ENCODE results near the gene RHOF. TPM values are rescaled to one million over a fixed set of nuclear protein-coding genes. Genes with fewer than 3 reads are reported as not detected.

RHOF gene
- total and polyA plus RNA-seq, 8 donors = 2.8 to 12.6 (median 4.9) TPM

- Histone ChIP-seq H3K36me3 (peaks cover 0 to 26% (median 20%) of the 10 kb centered on the region in 3 donors), H3K4me1 (peaks cover 0 to 24% (median 4%) of the 10 kb centered on the region in 3 donors), H3K9me3 (no peaks in the 10 kb centered on the region), H3K27ac (peak overlapping the region in 3 of 4 donors; percentile 18 to 62 (median 60)), H3K27me3 (no peaks in the 10 kb centered on the region), H3K4me3 (peak overlapping the region; percentile 19 to 68 (median 60))
- FAIRE-seq (no peak), DNase-seq (peak in 3 of 6 donors; percentile 38 to 61 (median 60)), ATAC-seq (peak in 2 of 4 donors; percentile 5 to 8)
- 9 to 10% methylated on average over 19 to 21 of the region's 21 CpGs for WGBS, 2 donors
- intact Hi-C loops (cut with DNase I) = no loop called here
- TF ChIP-seq CTCF (IDR thresholded peaks at IDR 0.05) = no peak
These were observed 13.3 kb upstream of the RHOF start for GRCh38 chr12:121806546-121807423.

GRCh38 chr12:121806009-121806545 lies 12.6 kb upstream of the RHOF start:
- intact Hi-C loops (cut with DNase I) = no loop called here
- DNase-seq (peak in 2 of 6 donors; percentile 50 to 72), ATAC-seq (no peak), FAIRE-seq (no peak)
- no peak for TF ChIP-seq CTCF (IDR thresholded peaks at IDR 0.05)
- H3K4me1 ChIP-seq = peaks cover 0 to 17% (median 4%) of the 10 kb centered on the region in 3 donors
- no peaks in the 10 kb centered on the region for H3K9me3 ChIP-seq
- 1 to 2% methylated on average over 15 to 16 of the region's 16 CpGs for WGBS, 2 donors
- H3K27ac ChIP-seq = peak overlapping the region in 3 of 4 donors; percentile 18 to 62 (median 60)
- H3K36me3 ChIP-seq = peaks cover 0 to 26% (median 20%) of the 10 kb centered on the region in 3 donors
- no peaks in the 10 kb centered on the region for H3K27me3 ChIP-seq
- peak overlapping the region; percentile 19 to 68 (median 60) for H3K4me3 ChIP-seq

- Histone ChIP-seq H3K27ac (peak overlapping the region; percentile 48 to 100 (median 100)), H3K36me3 (peaks cover 0 to 20% (median 19%) of the 10 kb centered on the region in 3 donors), H3K27me3 (no peaks in the 10 kb centered on the region), H3K4me1 (peaks cover 0 to 10% (median 4%) of the 10 kb centered on the region in 3 donors), H3K4me3 (peak overlapping the region; percentile 48 to 68 (median 60)), H3K9me3 (no peaks in the 10 kb centered on the region)
- no peak for TF ChIP-seq CTCF (IDR thresholded peaks at IDR 0.05)
- WGBS, 2 donors = 1% methylated on average over 42 to 45 of the region's 45 CpGs
- ATAC-seq (no peak), FAIRE-seq (no peak), DNase-seq (peak in 3 of 6 donors; percentile 52 to 69 (median 57))
- intact Hi-C loops (cut with DNase I) = no loop called here
These were observed 11.9 kb upstream of the RHOF start for GRCh38 chr12:121805171-121806008.

- DNase-seq (peak in 4 of 6 donors; percentile 40 to 78 (median 66)), ATAC-seq (no peak), FAIRE-seq (no peak)
- no peak for TF ChIP-seq CTCF (IDR thresholded peaks at IDR 0.05)
- Histone ChIP-seq H3K9me3 (no peaks in the 10 kb centered on the region), H3K4me1 (peaks cover 0 to 10% (median 4%) of the 10 kb centered on the region in 3 donors), H3K4me3 (peak overlapping the region; percentile 48 to 68 (median 60)), H3K27ac (peak overlapping the region; percentile 48 to 100 (median 100)), H3K27me3 (no peaks in the 10 kb centered on the region), H3K36me3 (peaks cover 0 to 12% (median 12%) of the 10 kb centered on the region in 3 donors)
- intact Hi-C loops (cut with DNase I) = no loop called here
- WGBS, 2 donors = 0 to 1% methylated on average over 58 to 63 of the region's 63 CpGs
These were observed 11.1 kb upstream of the RHOF start for GRCh38 chr12:121804417-121805111.

All from pancreas (tissue), 10 donors.